Adipocyte (in vitro differentiated cells): Measurements from ENCODE around the gene HMGN2.

Source experiments
- DNase-seq: peaks from one replicate; pipeline ENCODE4 v3.0.0-alpha.2; 2015; ENCODE audit warnings: low read depth
- H3K27me3 ChIP-seq: replicated peaks from 2 replicates; pipeline ENCODE4 v1.7.0; 2013; ENCODE audit warnings: mild to moderate bottlenecking, low read length, moderate library complexity; ENCODE audit not compliant: control insufficient read depth, insufficient read depth
- H3K36me3 ChIP-seq: 2 replicates; pipeline ENCODE4 v1.7.0; 2013; ENCODE audit warnings: low read length, mild to moderate bottlenecking, moderate library complexity; ENCODE audit not compliant: control insufficient read depth, insufficient read depth, severe bottlenecking
- H3K4me1 ChIP-seq: 2 replicates; pipeline ENCODE4 v1.7.0; 2013; ENCODE audit warnings: mild to moderate bottlenecking, low read length, moderate library complexity; ENCODE audit not compliant: control insufficient read depth, insufficient read depth
- H3K4me3 ChIP-seq: 2 replicates; pipeline ENCODE4 v1.7.0; 2013; ENCODE audit warnings: mild to moderate bottlenecking, low read length, moderate library complexity
- H3K9ac ChIP-seq: 2 replicates; pipeline ENCODE4 v1.7.0; 2013; ENCODE audit warnings: mild to moderate bottlenecking, low read length, moderate library complexity
- H3K9me3 ChIP-seq: 2 replicates; pipeline ENCODE4 v1.7.0; 2013; ENCODE audit warnings: mild to moderate bottlenecking, low read length, moderate library complexity; ENCODE audit not compliant: control insufficient read depth

Gene HMGN2

DNA sequence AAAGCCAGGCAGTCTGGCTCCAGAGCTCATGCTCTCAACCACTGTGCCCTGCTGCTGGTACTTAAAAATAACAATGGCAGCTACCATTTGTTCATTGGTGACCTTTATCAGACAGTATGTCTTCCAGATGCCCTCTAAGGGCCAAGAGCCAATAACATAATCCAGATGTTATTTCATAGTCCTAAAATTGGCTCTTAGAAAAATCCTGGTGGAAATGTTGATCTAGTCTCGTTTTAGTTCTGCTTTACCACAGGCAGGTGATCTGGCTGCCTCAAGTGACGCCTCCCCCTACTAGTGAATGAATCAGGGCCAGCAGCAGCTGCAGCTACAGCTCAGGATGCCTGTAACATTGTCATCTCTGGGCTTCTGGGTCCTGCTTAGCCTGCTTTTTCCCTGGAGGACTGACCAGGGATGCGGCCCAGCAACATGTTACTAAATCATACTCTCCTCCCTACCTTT is 12.6 kb upstream of the HMGN2 start:
- no peaks in the 10 kb centered on the region for H3K9me3 ChIP-seq
- no peaks in the 10 kb centered on the region for H3K27me3 ChIP-seq
- H3K4me3 ChIP-seq = no peak overlapping the region
- no peak for DNase-seq
- no peaks in the 10 kb centered on the region for H3K4me1 ChIP-seq
- no peak overlapping the region for H3K9ac ChIP-seq
- peaks cover 92% of the 10 kb centered on the region for H3K36me3 ChIP-seq

DNA sequence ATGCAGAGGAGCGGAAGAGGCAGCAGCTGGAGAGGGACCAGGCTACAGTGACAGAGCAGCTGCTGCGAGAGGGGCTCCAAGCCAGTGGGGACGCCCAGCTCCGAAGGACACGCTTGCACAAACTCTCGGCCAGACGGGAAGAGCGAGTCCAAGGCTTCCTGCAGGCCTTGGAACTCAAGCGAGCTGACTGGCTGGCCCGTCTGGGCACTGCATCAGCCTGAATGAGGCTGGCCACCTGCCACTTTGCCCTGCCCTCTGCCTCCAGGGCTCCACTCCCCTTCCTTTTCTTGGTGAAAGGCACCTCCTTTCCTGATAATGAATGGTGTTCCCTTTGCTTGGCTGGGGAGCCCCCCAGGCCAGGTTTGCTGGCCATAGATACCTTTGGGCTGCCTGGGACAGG is 3.3 kb upstream of the HMGN2 start:
- H3K9me3 ChIP-seq = no peaks in the 10 kb centered on the region
- peaks cover 61% of the 10 kb centered on the region for H3K36me3 ChIP-seq
- H3K27me3 ChIP-seq = no peaks in the 10 kb centered on the region
- H3K9ac ChIP-seq = no peak overlapping the region
- H3K4me1 ChIP-seq = peaks cover 24% of the 10 kb centered on the region
- no peak for DNase-seq
- H3K4me3 ChIP-seq = no peak overlapping the region

- Histone ChIP-seq H3K9me3 (no peaks in the 10 kb centered on the region), H3K4me1 (peaks cover 27% of the 10 kb centered on the region), H3K27me3 (no peaks in the 10 kb centered on the region), H3K9ac (no peak overlapping the region), H3K36me3 (peaks cover 61% of the 10 kb centered on the region), H3K4me3 (no peak overlapping the region)
- no peak for DNase-seq
These were observed 2.7 kb upstream of the HMGN2 start for GRCh38 chr1:26469558-26469957.

- no peak for DNase-seq
- H3K36me3 ChIP-seq = peaks cover 55% of the 10 kb centered on the region
- no peak overlapping the region for H3K9ac ChIP-seq
- no peaks in the 10 kb centered on the region for H3K9me3 ChIP-seq
- peaks cover 27% of the 10 kb centered on the region for H3K4me1 ChIP-seq
- no peaks in the 10 kb centered on the region for H3K27me3 ChIP-seq
- H3K4me3 ChIP-seq = peak overlapping the region; percentile 77
These were observed 1.3 kb upstream of the HMGN2 start for GRCh38 chr1:26470878-26471497.

GRCh38 chr1:26471498-26472319 is 531 bp upstream of the HMGN2 start:
- peak overlapping the region; percentile 77 for H3K4me3 ChIP-seq
- H3K27me3 ChIP-seq = no peaks in the 10 kb centered on the region
- H3K36me3 ChIP-seq = peaks cover 55% of the 10 kb centered on the region
- no peaks in the 10 kb centered on the region for H3K9me3 ChIP-seq
- peaks cover 27% of the 10 kb centered on the region for H3K4me1 ChIP-seq
- peak overlapping the region; percentile 77 for H3K9ac ChIP-seq
- peak; percentile 83 for DNase-seq

GRCh38 chr1:26472901-26473845 is 933 bp downstream of the HMGN2 start:
- Histone ChIP-seq H3K4me1 (peaks cover 27% of the 10 kb centered on the region), H3K9ac (peak overlapping the region; percentile 94), H3K27me3 (no peaks in the 10 kb centered on the region), H3K4me3 (peak overlapping the region; percentile 92), H3K36me3 (peaks cover 51% of the 10 kb centered on the region), H3K9me3 (no peaks in the 10 kb centered on the region)
- DNase-seq = peak; percentile 99

GRCh38 chr1:26474818-26475217 is 2.6 kb downstream of the HMGN2 start:
- H3K9ac ChIP-seq = no peak overlapping the region
- peaks cover 37% of the 10 kb centered on the region for H3K36me3 ChIP-seq
- no peak for DNase-seq
- no peak overlapping the region for H3K4me3 ChIP-seq
- H3K27me3 ChIP-seq = no peaks in the 10 kb centered on the region
- H3K4me1 ChIP-seq = peaks cover 27% of the 10 kb centered on the region
- no peaks in the 10 kb centered on the region for H3K9me3 ChIP-seq

GRCh38 chr1:26475989-26476388 is 3.7 kb downstream of the HMGN2 start:
- no peak overlapping the region for H3K4me3 ChIP-seq
- no peak overlapping the region for H3K9ac ChIP-seq
- no peaks in the 10 kb centered on the region for H3K9me3 ChIP-seq
- H3K27me3 ChIP-seq = no peaks in the 10 kb centered on the region
- peaks cover 26% of the 10 kb centered on the region for H3K4me1 ChIP-seq
- H3K36me3 ChIP-seq = peaks cover 37% of the 10 kb centered on the region
- no peak for DNase-seq

DNA sequence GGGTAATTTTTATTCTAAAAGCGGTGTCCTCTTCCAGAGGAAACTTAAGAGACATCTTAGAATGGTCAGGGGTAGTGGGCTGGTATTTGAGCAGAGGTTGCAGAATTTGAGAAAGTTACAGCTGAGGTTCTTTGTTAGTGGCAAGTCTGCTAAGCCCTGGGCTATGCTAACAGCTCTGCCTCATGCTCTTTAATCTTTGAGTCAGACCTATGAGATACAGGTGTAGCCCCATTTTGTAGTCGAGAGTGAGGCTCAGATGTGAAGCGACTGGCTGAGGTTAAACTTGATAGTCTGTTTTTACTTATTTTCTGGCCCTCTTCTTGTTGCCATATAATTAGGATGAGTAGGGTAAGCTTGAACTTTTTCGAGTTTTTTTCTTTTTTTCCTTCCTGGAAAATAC is 4.7 kb downstream of the HMGN2 start:
- no peaks in the 10 kb centered on the region for H3K27me3 ChIP-seq
- H3K36me3 ChIP-seq = peaks cover 37% of the 10 kb centered on the region
- DNase-seq = no peak
- H3K9ac ChIP-seq = no peak overlapping the region
- peaks cover 21% of the 10 kb centered on the region for H3K4me1 ChIP-seq
- no peaks in the 10 kb centered on the region for H3K9me3 ChIP-seq
- no peak overlapping the region for H3K4me3 ChIP-seq

- Histone ChIP-seq H3K9ac (no peak overlapping the region), H3K4me3 (no peak overlapping the region), H3K4me1 (peaks cover 21% of the 10 kb centered on the region), H3K27me3 (no peaks in the 10 kb centered on the region), H3K36me3 (peaks cover 37% of the 10 kb centered on the region), H3K9me3 (no peaks in the 10 kb centered on the region)
- DNase-seq = no peak
These were observed 5.4 kb downstream of the HMGN2 start for GRCh38 chr1:26477446-26478152.
